GM18907 (cell line): ENCODE results near the gene NR2F1-AS1.

ENCODE experiments used
- ATAC-seq: cut with Tn5 transposase; IDR thresholded peaks from one replicate; pipeline ENCODE4 v1.9.1; 2021; ENCODE audit warnings: mild to moderate bottlenecking, moderate library complexity; ENCODE audit not compliant: unreplicated experiment

Gene NR2F1-AS1

DNA sequence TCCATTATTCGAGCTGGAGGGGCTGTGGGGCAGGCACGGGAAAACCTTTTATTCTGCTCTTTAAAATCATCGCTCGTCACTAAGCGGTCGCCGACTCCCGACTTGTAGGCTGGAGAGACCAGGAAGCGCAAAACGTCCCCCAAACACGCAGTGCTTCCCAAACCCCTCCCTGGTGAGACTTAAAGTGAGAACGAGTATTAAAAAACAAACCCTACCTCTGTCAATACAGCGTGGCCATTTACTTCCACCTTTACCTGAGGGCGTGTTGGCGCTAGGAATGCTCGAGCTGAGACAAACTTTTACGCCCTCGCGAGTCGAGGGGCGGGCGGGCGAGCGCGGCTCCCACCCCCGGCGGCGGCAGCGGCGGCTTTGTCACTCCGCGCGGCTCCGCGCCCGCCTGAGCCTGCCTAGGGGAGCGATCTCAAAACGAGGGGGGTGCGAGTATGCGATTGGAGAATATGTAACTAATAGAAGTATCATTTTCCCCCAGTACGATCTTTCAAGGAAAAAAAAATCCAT lies at the start of gene NR2F1-AS1:
TSS of gene NR2F1-AS1 (minus strand) at position 293 of the 519 bp plus-strand sequence.
- ATAC-seq = peak; percentile 24

DNA sequence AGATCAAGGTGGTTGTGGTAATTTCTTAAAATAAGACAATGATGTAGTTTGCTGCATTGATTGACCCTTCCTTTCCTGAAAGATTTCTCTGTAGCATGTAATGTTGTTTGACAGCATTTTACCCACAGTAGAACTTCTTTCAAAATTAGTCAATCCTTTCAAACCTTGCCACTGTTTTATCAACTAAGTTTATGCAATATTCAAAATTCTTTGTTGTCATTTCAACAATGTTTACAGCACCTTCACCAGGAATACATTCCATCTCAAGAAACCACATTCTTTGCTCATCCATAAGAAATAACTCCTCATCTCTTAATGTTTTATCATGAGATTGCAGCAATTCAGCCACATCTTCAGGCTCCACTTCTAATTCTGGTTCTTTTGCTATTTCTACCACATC lies 45.8 kb upstream of the NR2F1-AS1 start:
- ATAC-seq = no peak

DNA sequence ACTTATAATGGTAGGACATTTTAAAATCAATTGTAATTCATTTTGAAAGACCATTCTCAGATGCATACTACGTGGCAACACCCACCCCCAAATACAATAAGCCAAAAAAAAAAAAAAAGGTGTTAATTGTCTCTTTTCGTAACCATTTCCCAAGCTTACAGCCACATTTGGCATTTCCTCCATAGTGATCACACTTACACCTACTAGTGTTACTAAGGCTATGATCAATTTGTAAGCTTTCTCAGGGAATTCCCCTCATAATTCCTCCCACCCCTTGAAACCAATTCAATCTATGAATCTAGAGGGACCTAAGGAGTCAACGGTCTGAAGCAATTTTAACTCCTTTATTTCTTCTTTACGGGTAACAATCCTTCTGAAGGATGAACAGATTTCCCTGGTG lies 42.1 kb upstream of the NR2F1-AS1 start:
- no peak for ATAC-seq

DNA sequence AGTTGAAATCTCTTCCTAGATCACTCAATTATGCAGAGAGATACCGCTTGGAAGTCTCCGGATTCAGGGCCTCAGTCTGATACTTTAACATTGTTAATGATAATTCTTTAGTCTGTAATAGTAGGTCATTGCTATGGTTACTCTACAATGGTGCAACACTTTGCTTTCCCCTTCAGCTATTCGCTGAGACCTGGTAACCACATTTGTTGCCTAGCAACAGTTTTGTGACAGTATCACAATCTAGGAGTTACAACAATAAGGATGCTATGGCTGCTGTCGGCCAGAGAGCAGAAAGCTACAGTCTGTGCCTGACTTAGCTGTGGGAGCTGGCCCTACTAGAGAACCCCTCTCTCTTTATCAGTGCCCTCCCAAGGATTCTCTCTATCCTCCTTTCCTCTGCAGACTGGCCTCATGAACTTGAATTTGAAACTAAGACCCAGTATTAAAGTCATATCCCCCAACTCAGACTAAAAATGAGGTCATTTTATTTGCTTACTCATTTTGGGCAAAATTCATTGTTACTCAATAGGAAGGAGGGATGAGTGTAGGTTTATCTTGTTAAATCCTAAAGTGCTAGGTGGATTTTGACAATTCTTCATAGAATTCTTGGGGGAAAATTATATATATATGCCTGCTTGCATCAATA lies 41.3 kb upstream of the NR2F1-AS1 start:
- ATAC-seq = no peak

DNA sequence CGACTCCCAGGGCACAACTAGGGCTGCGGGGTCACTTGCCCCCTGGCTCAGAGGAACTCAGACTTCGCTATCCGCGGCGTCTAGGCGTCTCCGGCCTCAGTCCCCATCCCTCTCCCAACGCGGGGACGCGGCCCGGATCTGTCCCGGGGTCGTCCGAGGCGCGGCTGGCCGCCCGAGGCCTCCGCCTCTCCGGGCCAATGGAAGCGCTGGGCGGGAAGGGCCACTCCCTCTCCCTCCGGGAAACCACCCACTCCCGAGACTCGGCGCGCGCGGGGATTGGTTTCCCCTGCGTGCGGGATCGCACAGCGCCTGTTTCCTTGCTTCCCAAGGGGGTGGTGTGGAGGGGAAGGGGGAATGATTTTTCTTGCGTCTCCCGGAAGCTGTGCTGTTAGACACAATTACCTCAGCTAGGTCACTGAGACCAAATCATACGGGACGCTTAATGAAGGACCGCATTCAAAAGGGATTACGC lies 40.3 kb upstream of the NR2F1-AS1 start:
- ATAC-seq = peak; percentile 28

DNA sequence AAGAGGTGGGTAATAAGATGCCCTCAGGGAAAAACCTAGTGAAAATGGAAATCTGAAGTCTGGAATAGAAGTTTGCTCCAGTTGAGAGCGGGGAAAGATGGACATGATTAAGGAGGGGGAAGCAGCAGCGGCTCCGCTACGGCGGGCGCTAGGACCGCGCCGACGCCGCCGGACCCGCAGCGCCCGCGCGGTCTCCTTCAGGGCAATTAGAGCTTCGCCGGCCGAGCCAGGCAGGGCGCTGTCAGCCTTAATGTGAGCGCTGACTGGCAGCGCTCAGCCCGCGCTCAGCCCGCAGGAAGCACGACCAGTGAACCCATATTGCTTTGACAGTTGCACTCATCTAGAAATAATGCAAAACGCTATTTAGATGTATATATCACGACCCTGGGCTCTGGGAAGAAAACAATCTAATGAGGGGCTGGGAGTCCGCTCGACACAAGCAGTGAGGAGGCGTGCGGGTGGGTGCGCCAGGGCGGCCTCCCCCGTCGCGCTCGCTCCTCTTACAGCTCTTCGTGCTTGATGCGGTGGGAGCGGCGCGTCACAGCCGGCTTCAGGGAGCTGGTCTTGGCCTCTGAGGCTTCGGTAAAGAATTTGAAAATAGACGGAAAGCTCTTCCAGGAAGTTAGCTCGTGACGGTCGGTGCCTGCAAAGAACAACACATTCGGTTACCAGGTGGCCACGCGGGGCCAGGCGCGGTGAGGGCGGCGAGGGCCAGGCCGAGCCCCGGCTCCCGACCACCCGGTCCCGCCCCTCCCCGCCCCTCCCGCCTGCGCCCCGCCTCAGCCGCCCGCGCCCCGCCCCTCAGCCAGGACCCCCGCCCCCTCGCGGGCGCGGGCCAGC lies 39.7 kb upstream of the NR2F1-AS1 start:
- ATAC-seq = peak; percentile 99

DNA sequence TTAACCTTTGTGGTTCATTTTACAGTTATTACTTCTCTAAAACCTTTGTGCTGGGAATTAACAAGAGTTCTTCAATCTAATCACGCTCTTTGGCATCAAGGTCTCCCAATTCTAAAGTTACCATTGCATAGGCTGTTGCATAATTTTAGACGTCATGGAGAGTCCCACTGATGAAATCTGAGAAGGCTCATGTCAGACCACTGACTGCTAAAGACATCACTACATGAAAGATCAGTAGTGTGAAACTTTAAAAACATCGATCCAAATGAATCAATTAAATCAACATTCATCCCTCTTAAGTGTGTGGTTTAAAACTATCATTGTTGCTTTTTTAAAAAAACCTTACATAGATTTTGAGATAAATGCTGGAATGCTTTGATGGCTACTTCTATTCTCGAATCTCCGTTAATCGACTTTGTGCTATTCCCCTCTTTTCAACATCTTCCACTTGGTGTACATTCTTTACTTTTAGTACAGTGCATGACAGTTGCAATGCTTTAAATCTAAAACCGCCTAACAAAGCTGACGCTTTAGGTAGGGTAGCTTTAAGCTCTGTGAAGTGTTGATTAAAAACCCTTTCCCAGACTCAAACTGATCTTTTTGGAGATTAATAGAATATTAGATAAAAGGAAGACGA lies 35.6 kb upstream of the NR2F1-AS1 start:
- ATAC-seq = no peak

DNA sequence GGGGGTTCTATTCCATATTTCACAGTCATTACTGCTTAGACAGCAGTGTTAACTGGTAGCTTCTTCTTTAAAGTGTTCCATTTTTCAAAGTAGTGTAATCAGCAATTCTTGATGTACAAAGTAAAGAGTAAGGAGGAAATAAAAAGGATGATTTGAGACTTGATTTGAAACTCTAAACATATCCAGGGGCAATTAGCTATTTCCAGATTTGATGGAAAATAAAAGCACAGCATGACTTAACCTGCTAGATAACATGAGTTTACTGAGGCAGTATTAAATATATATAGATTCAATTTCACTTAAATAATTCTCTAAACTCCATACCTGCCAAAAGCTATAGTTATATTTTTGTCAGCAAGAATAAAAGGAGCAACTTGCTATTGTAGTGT lies 31.8 kb upstream of the NR2F1-AS1 start:
- ATAC-seq = no peak

DNA sequence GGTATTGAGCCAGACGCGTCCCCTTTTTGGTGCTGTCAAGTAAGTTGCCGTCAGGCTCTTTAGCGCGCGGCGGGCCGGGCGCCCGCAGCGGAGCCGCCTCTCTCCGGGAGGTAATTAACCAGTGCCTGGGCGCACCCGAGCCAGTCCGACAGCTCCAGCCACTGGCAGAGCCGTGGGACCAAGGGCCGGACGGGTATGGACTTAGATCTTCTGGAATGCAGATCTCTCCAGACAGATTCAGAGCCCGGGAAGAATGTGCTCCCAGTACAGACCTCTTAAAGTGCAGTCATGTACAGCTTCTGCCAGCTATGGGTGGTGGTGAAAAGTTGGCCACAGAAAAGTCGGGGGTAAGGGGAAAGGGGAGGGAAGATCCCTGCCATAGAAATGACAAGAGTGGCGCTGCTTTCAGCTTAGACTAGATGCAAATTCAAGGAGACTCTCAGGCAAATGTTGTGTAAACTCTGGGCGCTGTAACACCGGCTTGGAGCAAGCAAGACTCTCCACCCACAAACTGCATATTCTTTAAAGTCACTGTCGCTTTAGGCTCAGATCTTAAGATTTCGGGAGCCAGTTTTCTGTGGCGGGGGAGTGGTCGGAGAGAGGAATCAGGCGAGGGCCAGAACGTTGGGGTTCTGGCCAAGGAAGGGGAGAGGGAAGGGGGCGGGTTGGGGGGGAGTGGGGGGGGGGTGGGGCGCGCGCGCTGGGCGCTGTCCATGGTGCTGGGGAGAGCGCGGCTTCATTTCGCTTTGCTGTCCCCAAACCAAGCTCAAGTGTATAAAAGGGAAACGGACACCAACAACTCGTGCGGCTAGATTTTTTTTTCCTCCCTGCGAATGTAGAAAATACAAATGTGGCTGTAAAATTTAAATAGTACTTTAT lies 31.2 kb upstream of the NR2F1-AS1 start:
- no peak for ATAC-seq

DNA sequence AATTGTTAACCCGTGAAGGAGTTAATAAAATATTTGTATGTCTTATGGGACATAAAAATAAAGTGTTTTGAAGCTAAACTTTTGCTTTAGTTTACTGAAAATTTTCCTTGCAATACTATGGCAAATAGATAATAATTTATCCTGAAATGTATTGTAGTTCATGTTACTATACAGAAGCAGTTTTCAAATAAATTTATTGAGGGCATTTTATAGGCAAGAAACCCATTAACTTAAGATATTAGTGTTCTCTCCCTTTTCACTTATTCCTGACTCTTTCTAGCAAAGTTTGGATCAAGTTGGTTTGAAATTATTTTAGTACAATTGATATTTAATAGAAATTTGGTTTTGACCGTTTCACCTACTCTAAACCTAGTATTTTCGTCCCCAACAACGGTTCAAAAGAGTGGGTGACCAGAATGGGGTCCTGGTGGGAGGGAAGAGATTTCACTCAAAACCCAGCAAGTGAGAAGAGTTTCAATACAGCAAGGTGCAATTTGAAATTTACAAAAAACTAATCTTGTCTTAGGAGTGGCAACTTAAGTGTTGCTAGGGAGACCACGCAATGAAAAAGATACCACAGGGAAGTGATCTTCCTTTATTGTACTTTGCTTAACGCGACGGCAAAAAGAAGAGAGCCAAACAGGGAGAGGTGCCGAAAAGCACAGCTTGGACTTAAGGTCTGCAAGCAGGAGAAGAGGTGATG lies 30.4 kb upstream of the NR2F1-AS1 start:
- no peak for ATAC-seq

DNA sequence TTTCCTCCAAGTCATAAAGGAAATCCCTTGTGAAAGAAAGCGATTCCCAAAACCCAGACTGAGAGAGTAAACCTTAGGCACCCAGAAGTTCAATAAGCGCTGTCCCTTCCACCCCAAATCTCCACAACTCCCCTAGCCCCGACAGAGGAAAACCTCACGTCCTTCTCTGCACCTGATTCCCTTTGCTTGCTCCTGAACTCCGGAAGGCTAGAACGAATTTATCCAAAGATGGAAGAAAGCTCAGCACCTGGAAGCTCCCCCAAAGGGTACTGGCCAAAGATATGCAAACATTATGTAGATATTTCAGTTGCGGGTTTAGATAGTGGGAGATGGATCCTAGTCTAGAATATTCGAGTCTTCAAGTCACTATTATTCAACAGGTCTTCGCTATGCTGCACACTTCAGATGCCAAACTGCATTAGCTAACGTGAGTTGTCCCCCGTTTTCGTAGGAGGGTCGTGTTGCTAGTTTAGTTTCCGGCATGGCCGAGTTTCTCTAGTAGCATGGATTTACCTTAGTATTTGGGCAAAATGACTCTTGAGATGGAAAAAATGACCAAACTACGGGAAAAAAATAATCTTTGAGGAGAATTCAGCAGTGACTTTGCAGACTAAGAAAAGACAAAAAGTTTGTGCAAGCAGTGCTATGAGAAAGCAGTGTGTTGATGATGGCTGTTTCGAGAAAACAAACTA lies 29.7 kb upstream of the NR2F1-AS1 start:
- no peak for ATAC-seq

DNA sequence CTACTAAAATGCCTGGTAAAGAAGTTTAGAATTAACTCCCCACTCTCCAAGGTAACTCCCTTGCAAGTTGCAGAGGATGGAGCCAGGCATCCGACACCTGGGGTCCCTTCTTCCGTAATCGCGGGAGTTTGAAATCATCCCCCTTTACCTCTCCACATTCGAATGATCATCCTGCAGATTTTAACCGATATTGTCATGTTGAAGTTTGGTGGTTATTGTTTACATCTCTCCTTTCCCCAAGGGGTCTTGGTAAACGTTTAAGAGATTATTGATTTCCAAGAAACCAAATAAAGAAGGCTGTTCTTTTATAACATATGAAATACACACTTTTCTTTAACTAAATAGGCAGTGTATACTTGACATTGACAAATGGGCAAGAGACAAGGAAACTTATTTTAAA lies 28.7 kb upstream of the NR2F1-AS1 start:
- no peak for ATAC-seq

DNA sequence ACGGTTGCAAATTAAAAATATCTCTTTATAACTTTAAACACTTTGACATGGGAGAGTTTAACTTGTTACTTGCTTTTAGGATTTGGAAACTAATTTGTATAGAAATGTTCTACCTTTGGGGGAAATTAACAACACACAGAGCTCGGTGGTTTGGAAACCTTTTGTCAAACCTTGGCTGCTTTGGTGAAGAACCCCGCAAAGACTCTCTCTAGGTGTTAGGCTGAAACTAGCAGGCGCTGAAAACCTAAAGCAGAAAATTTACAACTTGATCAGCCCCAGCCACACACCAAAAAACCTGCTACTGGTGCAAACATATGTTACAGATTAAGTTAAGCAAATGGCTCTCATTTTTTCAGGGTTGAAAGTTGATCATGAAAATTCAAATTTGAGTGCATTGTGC lies 27.8 kb upstream of the NR2F1-AS1 start:
- ATAC-seq = no peak

DNA sequence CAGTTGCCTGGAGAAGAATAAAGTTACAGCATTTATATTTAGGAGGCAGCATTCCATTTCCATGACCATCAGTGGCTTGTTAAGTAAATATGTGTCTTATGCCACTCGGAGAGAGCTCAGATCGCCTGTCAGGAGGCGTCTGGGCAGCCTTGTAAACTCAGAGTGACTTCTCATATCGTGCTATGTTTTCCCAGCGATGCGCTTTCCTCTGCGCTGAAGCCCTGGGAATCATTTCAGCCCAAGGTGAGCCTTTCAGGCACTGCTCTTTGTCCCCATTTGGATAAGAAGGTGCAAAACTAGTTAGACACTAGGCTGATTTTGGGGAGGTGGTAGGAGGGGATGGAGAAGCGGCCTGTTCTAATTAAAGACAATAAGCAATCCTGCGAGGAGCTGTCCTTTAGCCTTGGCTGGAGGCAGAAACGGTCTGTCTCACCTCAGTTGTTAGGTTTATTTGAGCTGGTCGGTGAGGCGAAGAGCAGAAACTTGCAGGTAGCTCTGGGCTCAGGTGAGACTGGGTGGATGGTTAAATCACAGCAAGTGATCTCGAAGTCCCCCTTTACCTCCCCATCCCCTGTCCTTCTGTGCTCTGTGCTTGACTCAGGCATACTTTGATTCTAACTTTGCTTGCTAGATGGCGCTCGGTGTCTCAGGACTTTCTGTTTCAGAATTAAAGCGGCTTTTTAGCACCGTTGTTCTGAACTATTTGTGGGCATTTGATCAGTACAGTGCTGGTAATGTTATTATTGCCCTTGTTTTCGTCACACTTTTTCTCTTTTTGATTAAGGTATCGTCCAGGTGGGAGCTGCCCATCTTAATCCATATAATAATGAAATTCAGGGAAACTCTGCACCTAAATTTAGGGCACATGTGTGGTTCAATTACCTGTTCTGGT lies 26.6 kb upstream of the NR2F1-AS1 start:
- ATAC-seq = peak; percentile 88

DNA sequence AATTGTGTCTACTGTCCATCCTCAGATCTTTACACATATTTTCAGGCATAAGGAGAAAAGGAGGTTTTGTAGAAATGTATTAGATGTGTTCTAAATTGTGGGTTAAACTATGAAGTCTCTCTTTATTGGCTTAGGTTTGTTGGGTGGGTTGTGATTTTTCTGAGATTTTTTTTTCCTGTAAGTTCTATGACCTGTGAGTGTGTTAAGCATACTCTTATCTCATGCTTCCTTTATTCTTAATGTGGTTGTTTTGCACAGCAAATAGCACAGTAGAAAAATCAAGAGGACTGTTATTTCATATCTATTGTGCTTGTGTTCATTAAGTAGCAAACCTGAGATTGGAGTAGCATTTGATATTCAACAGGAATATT lies 25.3 kb upstream of the NR2F1-AS1 start:
- no peak for ATAC-seq

DNA sequence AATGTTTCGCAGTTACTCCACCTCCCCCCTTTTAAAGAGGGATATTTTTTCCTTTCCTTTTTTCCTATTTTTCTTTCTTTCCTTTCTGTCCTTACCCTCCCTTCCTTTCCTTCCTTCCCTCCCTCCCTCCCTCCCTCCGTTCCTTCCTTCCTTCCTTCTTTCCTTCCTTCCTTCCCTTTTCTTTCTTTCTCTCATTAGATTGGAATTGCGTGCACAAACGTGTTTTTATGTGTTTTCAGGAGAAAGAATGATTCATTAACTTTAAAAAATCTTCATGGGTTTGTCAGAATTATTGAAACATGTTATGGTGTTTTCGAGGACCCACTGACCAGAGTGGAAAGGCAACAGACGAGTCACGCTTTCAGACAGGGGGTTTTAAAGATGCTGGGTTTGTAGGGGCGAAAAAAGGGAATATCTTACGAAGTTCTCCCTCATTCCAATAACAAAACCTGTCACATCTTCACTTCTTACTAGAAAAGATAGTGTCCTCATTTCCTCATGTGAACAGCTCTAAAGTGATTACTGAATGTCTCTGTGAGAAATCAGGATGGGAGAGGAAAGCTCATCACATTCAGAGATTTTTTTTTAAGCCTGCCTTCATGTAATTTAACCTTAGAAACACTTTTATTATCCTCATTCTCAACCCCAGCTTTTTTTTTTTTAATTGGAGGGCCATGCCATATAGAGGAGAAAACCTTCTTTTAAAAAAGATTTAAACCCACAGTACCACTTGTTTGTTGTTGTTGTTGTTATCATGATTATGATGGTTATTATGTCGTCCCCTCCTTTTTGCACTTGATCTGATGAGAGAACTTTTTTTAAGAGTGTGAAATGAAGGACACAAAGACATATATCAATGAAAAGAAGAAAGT lies 23.9 kb upstream of the NR2F1-AS1 start:
- ATAC-seq = no peak

DNA sequence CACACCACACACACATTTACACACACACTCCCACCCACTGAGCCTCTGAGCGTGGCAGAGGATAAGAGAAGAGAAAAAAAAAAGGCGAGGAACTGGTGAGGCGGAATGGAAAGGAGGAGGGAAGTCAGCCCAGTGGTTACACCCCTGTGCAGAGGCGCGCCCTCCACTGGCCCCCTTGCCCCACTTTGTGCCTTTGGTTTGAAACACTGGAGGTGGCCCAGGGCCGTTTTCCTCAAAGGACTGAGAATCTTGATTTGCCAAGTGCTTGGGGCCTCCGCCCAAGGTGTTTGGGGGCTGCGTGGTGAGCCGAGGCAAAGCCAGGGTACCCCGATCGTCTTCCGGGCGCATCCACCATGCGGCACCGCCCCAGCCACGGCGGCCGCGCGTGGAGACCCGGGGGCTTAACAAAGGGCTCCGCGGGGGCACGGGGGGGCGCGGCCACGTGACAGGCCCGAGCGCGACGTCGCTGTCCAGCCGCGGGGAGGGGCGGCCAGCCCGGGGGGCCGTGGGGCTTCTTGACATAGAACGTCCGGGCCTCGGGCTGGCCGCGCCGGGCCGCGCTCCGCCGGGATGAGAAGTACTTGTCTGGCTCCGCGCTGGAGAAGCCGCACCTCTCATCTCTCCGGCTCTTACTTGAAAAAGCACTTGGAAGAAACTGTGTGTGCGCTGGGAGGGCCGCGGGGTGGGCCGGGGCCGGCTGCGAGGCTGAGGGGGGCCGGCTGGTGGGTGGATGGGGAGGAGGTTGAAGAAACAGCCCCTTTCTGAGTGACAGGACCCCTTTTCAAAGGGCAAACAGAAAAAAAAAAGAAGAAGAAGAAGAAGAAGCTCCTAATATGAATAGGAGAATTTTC lies 23.0 kb upstream of the NR2F1-AS1 start:
- no peak for ATAC-seq
